ENCODE results near the gene AMBP. TPM values are rescaled to one million over a fixed set of nuclear protein-coding genes. Genes with fewer than 3 reads are reported as not detected.

The AMBP gene
- total and polyA plus RNA-seq, 2 of the 13 experiments (the other 11 are each of a cell fraction or from before 2014, with no cell fraction given): 1,510 to 2,580 TPM

DNA sequence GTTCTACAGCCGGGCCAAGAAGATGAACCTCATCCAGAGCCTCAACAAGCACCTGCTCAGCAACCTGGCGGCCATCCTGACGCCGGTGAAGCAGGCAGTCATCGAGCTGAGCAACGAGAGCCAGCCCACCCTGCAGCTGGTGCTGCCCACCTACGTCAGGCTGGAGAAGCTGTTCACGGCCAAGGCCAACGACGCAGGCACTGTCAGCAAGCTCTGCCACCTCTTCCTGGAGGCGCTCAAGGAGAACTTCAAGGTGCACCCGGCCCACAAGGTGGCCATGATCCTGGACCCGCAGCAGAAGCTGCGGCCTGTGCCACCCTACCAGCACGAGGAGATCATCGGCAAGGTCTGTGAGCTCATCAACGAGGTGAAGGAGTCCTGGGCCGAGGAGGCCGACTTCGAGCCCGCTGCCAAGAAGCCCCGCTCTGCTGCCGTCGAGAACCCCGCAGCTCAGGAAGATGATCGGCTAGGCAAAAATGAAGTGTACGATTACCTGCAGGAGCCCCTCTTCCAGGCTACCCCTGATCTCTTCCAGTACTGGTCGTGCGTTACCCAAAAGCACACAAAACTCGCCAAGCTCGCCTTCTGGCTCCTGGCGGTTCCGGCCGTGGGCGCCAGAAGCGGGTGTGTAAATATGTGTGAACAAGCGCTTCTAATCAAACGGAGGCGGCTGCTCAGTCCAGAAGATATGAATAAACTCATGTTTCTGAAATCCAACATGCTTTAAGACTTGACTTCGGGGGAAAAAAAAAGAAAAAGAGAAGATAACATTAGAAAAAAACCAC lies 28.5 kb downstream of the AMBP start:
- H2AFZ ChIP-seq (ENCODE audit: low read length): no peak overlapping the region
- ATAC-seq: no peak
- no peak overlapping the region for H3K4me2 ChIP-seq (ENCODE audit: low read depth, low read length)
- H3K27ac ChIP-seq (ENCODE audit: extremely low read length, insufficient read depth, low read length): no peak overlapping the region
- in situ Hi-C loops (cut with HindIII; ENCODE audit: extremely low pct_ligation_motif_present, low pct_unique_long_range_greater_than_20kb): loop anchor here (25.0 kb wide), 1 partner anchor 312 kb away; no protein-coding TSS in a partner anchor
- H3K36me3 ChIP-seq (replicated peaks in 1 of 2; ENCODE audit: control insufficient read depth in 1 of 2, insufficient read depth in 2 of 2, low read length in 2 of 2): no peaks in the 10 kb centered on the region
- POLR2A ChIA-PET: interaction anchor here (1.2 kb wide), 1 partner anchor 11 kb away, joined by 3 read pairs; no protein-coding TSS in a partner anchor
- no peak for TF ChIP-seq ZNF282 (IDR thresholded peaks at IDR 0.05; ENCODE audit: partially characterized antibody)
- no peak for TF ChIP-seq ZNF577 (CRISPR knock-in tag; IDR thresholded peaks at IDR 0.05; ENCODE audit: borderline replicate concordance, low read depth)
- peak; percentile 61; the same call in 1 of the 2 replicates for TF ChIP-seq ZBTB33 (CRISPR knock-in tag; IDR thresholded peaks at IDR 0.05)
- no peak for TF ChIP-seq ZFX (CRISPR knock-in tag; IDR thresholded peaks at IDR 0.05; ENCODE audit: low read depth)
- intact Hi-C loops (cut with micrococcal nuclease; ENCODE audit: unreplicated experiment): loop anchor here (10.0 kb wide), 1 partner anchor 175 kb away; the partner anchor contains the start of gene ZNF618
- H3K79me2 ChIP-seq (ENCODE audit: insufficient read depth, low read length): no peaks in the 10 kb centered on the region
- H3K4me1 ChIP-seq (ENCODE audit: insufficient read depth, low read length): peaks cover 21% of the 10 kb centered on the region
- 81% methylated on average over 25 of the region's 40 CpGs for WGBS (ENCODE audit: low lambda C conversion rate)
- no peak for FAIRE-seq
- H4K20me1 ChIP-seq (ENCODE audit: insufficient read depth, low read length): no peaks in the 10 kb centered on the region
- CTCF ChIA-PET (ENCODE audit: low intra/inter-chr PET ratio, low total read pairs): interaction anchor here (2.3 kb wide), 1 partner anchor 242 kb away, joined by 9 read pairs; no protein-coding TSS in a partner anchor
- no TSS peak for BruUV-seq (replicated peaks)
- peaks cover 1 to 6% of the 10 kb centered on the region in 2 experiments; a peak in 2 of 5 replicates for H3K27me3 ChIP-seq (ENCODE audit: control insufficient read depth in 1 of 2, insufficient read depth in 2 of 2, low read length in 2 of 2)
- H3K9ac ChIP-seq (ENCODE audit: insufficient read depth, low read depth, low read length): no peak overlapping the region
- no peaks in the 10 kb centered on the region for H3K9me3 ChIP-seq (ENCODE audit: low read length)
- DNase-seq (ENCODE audit: low spot score): no peak
- H3K4me3 ChIP-seq (replicated peaks in 1 of 3; ENCODE audit: insufficient read depth in 1 of 3, low read depth in 2 of 3, low read length in 3 of 3): no peak overlapping the region
